ENCODE measurements around the gene GIMAP8.
A peak's percentile ranks its signal among the peaks of the same experiment; 100 is the strongest.

The GIMAP8 gene

GRCh38 chr7:150411606-150412005 lies 38.8 kb upstream of the GIMAP8 start:
- no peak for DNase-seq (ENCODE audit: low spot score)

DNA sequence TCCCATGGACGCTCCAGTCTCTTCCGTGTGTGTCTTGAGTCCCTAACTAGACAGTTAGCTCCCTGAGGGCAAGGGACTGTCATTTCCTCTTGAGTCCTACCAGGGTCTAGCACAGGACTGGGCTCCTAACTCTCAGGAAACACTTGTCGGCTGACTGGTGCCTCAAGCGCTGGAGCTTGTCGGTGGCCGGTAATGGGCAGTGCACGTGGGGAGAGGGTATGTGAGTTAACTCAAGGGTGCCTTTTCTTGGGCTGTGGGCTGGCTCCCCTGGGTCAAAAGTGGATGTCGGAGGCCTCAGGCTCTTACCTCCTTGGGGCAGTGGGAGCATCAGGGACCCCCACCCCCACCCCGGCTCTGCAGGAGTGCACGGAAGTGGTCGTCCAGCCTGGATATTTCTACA lies 38.4 kb upstream of the GIMAP8 start:
- DNase-seq (ENCODE audit: low spot score), result no peak

GRCh38 chr7:150412518-150413488 lies 37.6 kb upstream of the GIMAP8 start:
- DNase-seq (ENCODE audit: low spot score), result no peak

DNA sequence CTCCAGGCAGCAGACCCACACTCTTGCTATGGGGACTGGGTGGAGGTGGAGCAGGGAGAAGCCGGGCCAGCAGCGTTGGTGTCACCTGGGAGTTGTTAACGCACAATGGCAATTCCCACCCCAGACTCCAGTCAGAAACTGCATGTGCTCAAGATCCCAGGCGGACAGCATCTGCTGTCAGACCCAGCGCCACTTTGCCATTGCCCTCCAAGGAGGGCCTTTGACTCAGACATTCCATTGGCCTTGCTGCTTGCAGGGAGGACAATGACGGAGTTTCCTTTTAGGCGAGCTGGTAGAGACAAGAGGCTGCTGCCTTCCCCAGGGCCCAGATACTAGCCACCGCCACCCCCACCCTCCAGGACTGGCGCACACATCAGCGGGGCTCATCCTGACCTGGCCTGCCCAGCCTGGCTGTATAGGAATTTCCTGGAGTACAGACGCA lies 36.8 kb upstream of the GIMAP8 start:
- no peak for DNase-seq (ENCODE audit: low spot score)

DNA sequence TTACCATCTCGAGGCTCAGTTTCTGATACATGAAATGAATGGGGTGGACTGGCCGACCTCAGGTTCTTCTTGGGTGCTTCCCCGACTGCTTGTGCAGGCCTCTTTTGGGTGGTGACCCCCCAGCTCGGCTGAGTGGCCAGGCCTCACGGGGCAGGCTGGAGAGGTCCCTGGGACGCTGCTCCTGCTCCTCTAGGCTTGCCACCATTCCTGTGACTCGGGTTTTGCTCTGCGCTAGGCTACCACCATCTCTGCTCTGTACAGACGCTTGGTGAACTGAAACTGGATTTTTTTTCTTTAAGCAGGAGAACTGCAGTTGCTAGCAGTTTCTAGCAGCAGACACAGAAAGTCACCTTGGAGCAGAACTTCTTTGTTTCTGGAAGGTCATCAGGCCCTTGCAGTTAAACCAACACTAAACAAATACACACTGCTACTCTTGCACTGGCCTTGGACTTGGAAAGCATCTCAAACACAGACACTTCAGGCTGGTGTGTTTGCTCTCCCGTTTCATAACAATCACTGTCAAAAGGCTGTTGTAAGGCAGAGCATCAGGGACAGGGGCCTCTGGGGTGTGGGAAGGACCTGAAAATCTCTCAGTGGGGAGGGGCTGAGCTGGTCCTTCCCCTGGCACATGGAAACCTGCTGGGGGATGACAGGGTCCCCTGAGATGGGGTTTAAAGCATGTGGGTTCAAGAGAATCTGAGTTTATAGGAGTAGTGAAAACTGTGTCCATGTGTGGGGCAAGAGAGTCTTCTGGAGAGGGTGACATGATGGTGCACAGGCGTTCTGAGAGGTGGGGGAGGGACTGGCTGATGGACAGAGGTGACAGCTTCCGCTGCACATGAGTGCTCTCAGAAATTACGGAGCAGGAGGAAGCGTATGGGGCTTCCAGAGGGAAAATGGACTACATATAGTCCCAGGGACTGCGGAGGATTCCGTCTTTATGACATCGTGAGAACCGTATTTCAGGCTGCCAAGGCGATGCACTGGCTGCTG lies 35.0 kb upstream of the GIMAP8 start:
- no peak for DNase-seq (ENCODE audit: low spot score)

DNA sequence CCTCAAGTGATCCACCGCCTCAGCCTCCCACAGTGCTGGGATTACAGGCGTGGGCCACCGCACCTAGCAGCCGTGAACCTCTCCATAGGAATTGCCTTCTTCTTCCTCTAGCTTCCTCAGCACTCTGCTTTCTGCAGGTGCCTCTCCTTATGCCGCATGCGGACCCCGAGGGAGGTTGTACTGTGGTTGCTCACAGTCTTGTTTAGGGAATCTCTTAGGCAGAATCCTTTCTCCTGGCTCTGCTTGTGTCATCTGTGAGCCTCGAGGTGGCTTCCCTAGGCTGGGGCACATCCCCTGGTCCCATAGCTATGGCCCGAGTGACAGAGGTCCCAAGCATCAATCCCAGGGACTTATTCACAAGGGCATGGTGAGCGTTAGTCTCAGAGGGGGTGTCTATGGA lies 33.2 kb upstream of the GIMAP8 start:
- DNase-seq (ENCODE audit: low spot score), result no peak

DNA sequence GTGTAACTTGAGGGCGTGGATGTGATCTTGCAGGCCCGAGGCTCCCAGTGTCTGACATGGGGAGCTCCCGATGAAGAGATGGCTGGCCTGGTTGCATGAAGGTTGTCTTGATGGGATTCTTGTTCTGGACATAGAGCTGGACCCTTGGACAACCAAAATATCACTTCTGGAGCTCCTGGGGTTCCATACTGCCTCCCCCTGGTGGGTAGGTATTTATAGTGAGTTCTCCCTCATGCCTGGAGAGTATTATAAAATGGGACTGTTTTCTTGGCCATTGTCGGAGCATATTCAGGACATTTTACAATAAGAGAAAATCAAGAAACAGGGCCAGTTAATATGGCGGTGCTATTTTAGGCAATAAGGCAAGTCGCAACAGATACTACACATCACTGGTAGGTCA lies 32.6 kb upstream of the GIMAP8 start:
- DNase-seq (ENCODE audit: low spot score), result no peak

DNA sequence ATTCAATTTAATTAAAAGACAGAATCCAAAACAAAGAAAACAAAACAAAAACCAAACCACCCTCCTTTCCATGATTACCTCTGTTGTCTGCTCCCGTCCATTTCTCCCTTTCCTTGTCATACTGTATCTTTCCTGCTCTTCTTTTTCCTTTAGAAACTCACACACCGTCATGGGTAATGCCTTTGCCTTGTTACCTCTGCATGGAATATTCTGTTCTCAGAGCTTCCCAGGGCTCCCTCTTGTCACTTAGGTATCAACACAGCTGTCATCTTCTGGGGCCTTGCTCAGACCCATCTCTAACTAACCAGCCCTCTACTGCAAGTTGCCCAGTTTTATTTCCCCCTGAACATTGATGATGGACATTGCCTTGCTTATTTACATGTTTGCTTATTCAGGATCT lies 30.2 kb upstream of the GIMAP8 start:
- DNase-seq (ENCODE audit: low spot score), result no peak

DNA sequence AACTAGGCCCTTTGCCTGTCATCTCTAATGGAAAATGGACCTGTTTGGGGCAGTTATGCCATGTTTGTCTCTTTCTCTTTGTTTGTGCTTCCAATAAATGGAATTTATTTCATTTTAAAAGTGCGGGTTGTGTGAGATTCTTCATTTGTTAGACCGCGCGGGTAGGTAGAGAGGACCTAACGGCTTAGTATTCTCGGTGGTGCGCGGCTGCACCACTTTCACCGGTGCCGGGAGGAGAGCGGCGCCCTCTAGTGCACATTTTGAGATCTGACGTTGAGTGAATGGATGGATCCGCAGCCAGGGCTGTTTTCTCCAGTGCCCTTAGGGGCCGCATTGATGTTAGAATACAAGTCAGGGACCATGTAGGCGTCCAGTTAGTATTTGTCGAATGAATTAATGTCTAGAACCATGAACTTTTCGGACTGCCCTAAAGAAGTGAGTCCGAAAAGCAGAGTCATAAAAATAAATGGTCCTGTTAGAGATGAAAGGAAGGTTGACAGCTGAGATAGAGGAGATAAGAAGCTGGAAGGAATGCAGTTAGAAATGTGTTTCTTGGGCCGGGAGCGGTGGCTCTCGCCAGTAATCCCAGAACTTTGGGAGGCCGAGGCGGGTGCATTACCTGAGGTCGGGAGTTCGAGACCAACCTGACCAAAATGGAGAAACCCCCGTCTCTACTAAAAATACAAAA lies 29.3 kb upstream of the GIMAP8 start:
- peak; percentile 94 for DNase-seq (ENCODE audit: low spot score)

GRCh38 chr7:150421831-150422230 lies 28.6 kb upstream of the GIMAP8 start:
- no peak for DNase-seq (ENCODE audit: low spot score)

DNA sequence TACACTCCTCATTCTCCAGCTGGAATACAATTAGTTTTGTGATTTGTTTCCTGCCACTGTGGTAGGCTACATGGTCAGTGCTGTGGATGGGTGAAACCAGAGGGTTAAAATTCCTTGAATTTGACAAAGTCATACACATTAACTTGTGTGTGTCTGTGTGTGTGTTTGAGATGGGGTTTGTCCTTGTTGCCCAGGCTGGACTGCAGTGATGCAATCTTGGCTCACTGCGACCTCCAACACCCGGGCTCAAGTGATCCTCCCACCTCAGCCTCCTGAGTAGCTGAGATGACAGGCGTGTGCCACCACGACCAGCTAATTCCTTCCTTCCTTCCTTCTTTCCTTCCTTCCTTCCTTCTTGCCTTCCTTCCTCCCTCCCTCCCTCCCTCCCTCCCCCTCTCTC lies 24.8 kb upstream of the GIMAP8 start:
- no peak for DNase-seq (ENCODE audit: low spot score)

DNA sequence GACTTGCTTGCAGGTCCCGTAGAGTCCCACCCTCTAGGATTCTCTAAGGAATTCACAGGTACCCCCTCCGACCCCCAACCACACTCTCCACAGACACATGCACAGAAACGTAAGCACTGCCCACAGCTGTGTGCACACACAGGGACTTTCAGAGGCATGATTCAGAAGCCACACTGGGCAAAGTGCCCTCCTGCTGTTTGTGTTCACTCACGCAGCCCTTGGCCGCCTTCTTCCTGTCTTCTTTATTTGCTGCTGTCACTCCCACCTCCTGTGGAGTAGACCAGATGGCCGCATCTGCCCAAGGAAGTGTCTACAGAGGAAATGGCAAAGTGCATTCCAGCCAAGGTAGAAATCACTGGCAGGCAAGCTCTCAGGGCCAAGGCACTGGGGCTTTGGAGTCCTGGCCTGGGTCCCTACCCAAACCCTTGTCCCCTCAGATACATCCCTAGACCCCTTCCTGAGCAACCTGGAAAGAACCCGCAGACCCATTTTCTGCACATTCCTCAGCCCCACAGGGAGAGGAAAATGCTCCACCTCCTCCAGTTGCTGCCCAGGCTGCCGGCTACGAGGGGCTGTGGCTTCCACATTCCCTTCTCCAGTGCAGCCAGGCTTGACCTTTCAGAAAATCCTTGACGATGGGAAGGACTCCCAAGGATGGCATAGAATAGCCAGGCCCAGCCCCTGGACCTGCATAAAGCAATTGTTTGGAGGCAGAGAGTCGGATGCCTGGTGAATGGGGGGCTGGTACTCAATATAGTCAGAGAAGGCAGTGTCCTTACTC lies 21.6 kb upstream of the GIMAP8 start:
- DNase-seq (ENCODE audit: low spot score), result peak; percentile 86

- no peak for DNase-seq (ENCODE audit: low spot score)
Observed at GRCh38 chr7:150429699-150430098, 20.7 kb upstream of the GIMAP8 start.

DNA sequence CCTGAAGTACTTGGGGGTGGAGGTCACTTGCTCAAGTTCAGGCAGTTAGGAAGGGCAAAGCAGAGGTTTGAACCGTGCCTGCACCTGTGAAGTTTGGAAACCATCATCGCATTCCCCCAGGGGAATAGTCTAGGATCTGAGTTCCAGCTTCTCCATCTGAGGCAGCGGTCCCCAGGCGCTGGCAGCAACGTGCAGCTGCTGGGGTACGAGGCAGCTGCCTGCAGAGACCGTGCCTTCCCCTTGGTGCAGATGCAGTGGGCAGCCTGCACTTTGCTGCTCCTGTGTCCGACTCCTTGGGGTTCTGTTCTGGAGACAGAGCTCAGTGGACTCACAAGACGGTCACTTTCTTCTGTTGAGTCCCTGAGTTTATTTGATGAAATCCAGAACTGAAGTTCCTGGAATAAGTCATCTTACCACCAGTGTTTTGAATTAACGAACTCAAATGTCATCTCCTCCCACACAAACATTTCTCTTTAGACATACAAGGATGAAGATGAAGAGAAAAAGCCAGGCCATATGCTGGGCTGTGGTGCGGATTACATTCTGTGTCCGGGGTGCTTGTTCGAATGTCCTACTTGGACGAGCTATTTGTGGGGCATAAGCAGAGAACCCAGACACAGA lies 19.9 kb upstream of the GIMAP8 start:
- peak; percentile 51 for DNase-seq (ENCODE audit: low spot score)

DNA sequence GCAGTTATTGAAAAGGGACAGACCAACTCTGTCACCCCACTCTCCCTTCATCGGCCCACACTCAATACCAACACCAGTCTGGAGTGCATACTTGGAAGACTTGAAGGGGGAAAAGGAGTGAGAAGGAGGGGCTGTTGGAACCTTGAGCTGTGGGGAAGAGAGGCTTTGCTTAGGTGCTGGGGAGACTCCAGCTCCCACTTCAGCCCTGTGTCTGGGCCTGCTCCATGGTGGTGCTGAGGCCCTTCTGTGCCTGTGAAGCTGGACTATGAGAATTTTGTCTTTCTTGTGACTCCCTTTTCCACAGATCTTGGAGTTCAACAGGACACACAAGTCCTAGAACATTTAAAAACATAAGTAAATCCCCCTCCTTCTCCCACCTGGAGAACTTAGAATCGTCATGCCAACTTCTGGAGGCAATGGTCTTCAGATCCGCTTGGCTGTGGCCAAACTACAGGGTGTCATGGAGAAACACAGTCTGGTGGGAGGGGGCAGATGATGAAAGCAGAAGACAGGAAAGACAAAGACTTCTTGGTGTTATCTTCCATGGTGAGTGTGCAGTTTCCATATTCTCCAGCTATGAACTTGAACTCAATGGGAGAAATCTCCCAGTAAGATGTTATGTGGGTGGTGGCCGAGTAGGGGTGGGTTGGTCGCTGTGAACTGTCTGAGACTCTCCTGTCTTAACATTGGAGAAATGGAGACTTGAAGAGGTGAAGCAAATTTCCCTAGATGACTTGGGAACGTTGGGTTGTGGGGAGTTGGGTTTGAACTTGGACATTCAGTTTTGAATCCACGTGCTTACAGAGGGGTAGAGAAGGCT lies 18.4 kb upstream of the GIMAP8 start:
- no peak for DNase-seq (ENCODE audit: low spot score)

DNA sequence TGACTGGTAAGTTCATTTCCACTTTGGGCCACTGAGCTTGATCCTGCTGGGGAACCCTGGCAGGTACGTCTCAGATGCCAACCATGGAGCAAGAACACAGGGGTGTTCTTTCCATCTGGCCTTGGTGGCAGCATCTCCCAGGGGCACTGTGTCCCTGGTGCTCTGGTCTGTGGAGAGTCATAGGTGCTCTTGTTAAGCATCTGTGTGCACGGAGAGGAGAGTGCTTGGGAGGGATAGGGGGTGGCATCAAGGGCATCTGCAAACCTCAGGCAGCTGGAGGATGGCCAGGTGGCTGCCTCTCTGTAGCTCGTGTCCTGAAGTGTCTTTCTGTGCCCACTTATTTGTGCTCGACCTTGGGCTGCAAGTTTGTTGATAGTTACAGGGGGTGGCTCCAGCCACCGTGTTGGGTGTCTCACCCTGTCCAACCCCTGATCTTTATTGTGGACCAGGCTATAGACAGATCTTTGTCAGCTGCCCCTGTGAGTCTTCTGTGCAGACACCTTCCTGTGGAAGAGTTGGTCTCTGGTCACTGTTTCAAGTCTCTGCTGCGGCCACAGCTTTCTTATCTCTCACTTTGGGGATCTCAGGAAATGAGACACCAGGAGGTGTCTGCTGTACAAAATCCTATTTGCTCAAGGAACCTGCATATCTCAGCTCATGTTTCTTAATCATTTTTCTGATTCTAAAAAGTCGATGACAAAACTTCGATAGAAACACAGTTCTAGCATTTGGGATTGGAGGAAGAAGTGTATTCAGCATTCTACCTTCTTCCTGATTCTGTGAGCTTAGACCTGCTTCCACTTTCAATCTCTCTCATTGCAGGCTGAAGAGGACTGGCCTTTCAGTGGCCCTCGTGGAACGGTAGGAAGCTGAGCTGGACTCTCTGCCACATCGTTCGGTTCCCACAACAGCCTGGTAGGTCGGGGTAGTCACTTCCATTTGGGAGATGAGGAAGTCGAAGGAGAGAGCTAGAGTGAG lies 17.2 kb upstream of the GIMAP8 start:
- no peak for DNase-seq (ENCODE audit: low spot score)

DNA sequence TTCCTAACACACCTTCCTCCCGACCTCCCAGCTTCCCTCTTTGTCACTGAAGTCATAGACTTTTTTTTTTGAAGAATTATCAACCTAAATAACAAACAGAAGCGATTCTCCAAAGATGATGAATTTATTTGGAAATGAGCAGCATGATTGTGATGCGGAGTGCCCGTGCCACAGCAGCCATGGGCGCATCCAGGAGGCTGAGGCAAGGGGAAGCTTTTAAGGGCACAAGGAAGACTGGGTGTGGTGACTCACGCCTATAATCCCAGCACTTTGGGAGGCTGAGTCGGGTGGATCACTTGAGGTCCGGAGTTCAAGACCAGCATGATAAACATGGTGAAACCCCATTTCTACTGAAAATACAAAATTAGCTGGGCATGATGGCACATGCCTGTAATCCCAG lies 16.2 kb upstream of the GIMAP8 start:
- DNase-seq (ENCODE audit: low spot score), result no peak

DNA sequence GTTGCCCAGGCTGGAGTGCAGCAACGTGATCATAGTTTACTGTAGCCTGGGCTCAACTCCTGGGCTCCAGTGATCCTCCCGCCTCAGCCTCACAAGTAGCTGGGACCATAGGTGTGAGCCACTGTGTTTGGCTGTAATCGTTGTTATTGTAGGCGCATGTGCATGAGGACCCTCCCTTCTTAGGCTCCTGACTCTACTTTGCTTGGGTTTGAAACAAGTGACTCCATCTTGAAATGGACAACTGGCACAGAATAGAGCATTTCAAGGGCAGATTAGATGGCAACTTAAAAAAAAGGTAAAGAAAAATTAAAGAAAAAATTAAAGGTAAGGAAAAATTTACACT lies 15.4 kb upstream of the GIMAP8 start:
- no peak for DNase-seq (ENCODE audit: low spot score)
